ENCODE data around the gene ZNF536.

The ZNF536 gene

GRCh38 chr19:30364866-30365800, 7.1 kb upstream of the ZNF536 start:
- no peak for DNase-seq

GRCh38 chr19:30366282-30366681, 5.9 kb upstream of the ZNF536 start:
- no peak for DNase-seq

- no peak for DNase-seq
Observed at GRCh38 chr19:30367006-30367405, 5.2 kb upstream of the ZNF536 start.

GRCh38 chr19:30367421-30367820, 4.8 kb upstream of the ZNF536 start:
- no peak for DNase-seq

GRCh38 chr19:30369833-30370232, 2.4 kb upstream of the ZNF536 start:
- DNase-seq = no peak

- no peak for DNase-seq
Observed at GRCh38 chr19:30371161-30371836, 885 bp upstream of the ZNF536 start.

- no peak for DNase-seq
Observed at GRCh38 chr19:30373593-30373992, 1.4 kb downstream of the ZNF536 start.

- DNase-seq = no peak
Observed at GRCh38 chr19:30374539-30374864, 2.3 kb downstream of the ZNF536 start.

- no peak for DNase-seq
Observed at GRCh38 chr19:30374865-30375552, 2.8 kb downstream of the ZNF536 start.

- no peak for DNase-seq
Observed at GRCh38 chr19:30375553-30376031, 3.4 kb downstream of the ZNF536 start.

GRCh38 chr19:30376272-30376671, 4.1 kb downstream of the ZNF536 start:
- DNase-seq = no peak

GRCh38 chr19:30376826-30377425, 4.7 kb downstream of the ZNF536 start:
- no peak for DNase-seq

GRCh38 chr19:30378701-30379100, 6.5 kb downstream of the ZNF536 start:
- DNase-seq = no peak

- DNase-seq = no peak
Observed at GRCh38 chr19:30379841-30380610, 7.8 kb downstream of the ZNF536 start.

- DNase-seq = no peak
Observed at GRCh38 chr19:30381366-30381765, 9.2 kb downstream of the ZNF536 start.

- DNase-seq = no peak
Observed at GRCh38 chr19:30385174-30385573, 13.0 kb downstream of the ZNF536 start.

GRCh38 chr19:30385666-30386065, 13.5 kb downstream of the ZNF536 start:
- no peak for DNase-seq

- DNase-seq = no peak
Observed at GRCh38 chr19:30386551-30387143, 14.5 kb downstream of the ZNF536 start.

- DNase-seq = no peak
Observed at GRCh38 chr19:30387311-30388115, 15.3 kb downstream of the ZNF536 start.

GRCh38 chr19:30388327-30388726, 16.1 kb downstream of the ZNF536 start:
- no peak for DNase-seq

GRCh38 chr19:30388819-30389218, 16.6 kb downstream of the ZNF536 start:
- no peak for DNase-seq
